ENCODE measurements around the gene AFDN. TPM values are rescaled to one million over a fixed set of nuclear protein-coding genes. Genes with fewer than 3 reads are reported as not detected.

AFDN gene
- total RNA-seq, 2 donors from 2014 or later: 214 to 239 TPM

- no peak for TF ChIP-seq CTCF (conservative IDR thresholded peaks at IDR 0.05)
- peaks cover 40% of the 10 kb centered on the region for H3K9me3 Mint-ChIP-seq
- H3K27ac Mint-ChIP-seq: no peak overlapping the region
- H3K36me3 Mint-ChIP-seq (ENCODE audit: low read depth): peaks cover 16% of the 10 kb centered on the region
- Histone ChIP-seq H3K9me3 (ENCODE audit: control insufficient read depth, low read length) (peaks cover 47% of the 10 kb centered on the region), H3K36me3 (ENCODE audit: control insufficient read depth, insufficient read depth, low read length) (no peaks in the 10 kb centered on the region), H3K27me3 (ENCODE audit: control insufficient read depth, insufficient read depth, low read length, poor library complexity, severe bottlenecking) (no peaks in the 10 kb centered on the region), H3K9ac (ENCODE audit: extremely low read depth, low read length, poor library complexity, severe bottlenecking) (peak overlapping the region; percentile 18), H3K4me1 (ENCODE audit: control insufficient read depth, insufficient read depth, low read length) (peaks cover 13% of the 10 kb centered on the region), H3K4me3 (ENCODE audit: low read length) (peak overlapping the region; percentile 59), H3K27ac (ENCODE audit: low read depth, low read length) (peak overlapping the region; percentile 69)
- DNase-seq: no peak
- H3K27me3 Mint-ChIP-seq (ENCODE audit: insufficient read depth): no peaks in the 10 kb centered on the region
- H3K4me3 Mint-ChIP-seq: no peak overlapping the region
- H3K4me1 Mint-ChIP-seq: peaks cover 14% of the 10 kb centered on the region
- WGBS, 2 experiments (ENCODE audit: insufficient coverage in 1 of 2, insufficient read length in 1 of 2): 89 to 90% methylated on average over 7 to 12 of the region's 12 CpGs
Measured at GRCh38 chr6:167979436-167980139, 152.9 kb downstream of the AFDN start.

- no peak for DNase-seq
- peaks cover 14% of the 10 kb centered on the region for H3K4me1 Mint-ChIP-seq
- TF ChIP-seq CTCF (conservative IDR thresholded peaks at IDR 0.05): no peak
- peak overlapping the region; percentile 64 for H3K4me3 ChIP-seq (ENCODE audit: low read length)
- H3K9me3 Mint-ChIP-seq: peaks cover 37% of the 10 kb centered on the region
- H3K4me1 ChIP-seq (ENCODE audit: control insufficient read depth, insufficient read depth, low read length): peaks cover 13% of the 10 kb centered on the region
- no peak overlapping the region for H3K27ac ChIP-seq (ENCODE audit: low read depth, low read length)
- H3K9me3 ChIP-seq (ENCODE audit: control insufficient read depth, low read length): peaks cover 49% of the 10 kb centered on the region
- no peak overlapping the region for H3K9ac ChIP-seq (ENCODE audit: extremely low read depth, low read length, poor library complexity, severe bottlenecking)
- no peak overlapping the region for H3K27ac Mint-ChIP-seq
- no peaks in the 10 kb centered on the region for H3K27me3 Mint-ChIP-seq (ENCODE audit: insufficient read depth)
- no peaks in the 10 kb centered on the region for H3K36me3 ChIP-seq (ENCODE audit: control insufficient read depth, insufficient read depth, low read length)
- WGBS, 2 experiments (ENCODE audit: insufficient coverage in 1 of 2, insufficient read length in 1 of 2): 94 to 100% methylated on average over 1 to 3 of the region's 3 CpGs
- H3K4me3 Mint-ChIP-seq: no peak overlapping the region
- H3K27me3 ChIP-seq (ENCODE audit: control insufficient read depth, insufficient read depth, low read length, poor library complexity, severe bottlenecking): no peaks in the 10 kb centered on the region
- peaks cover 12% of the 10 kb centered on the region for H3K36me3 Mint-ChIP-seq (ENCODE audit: low read depth)
Measured at GRCh38 chr6:167980911-167981580, 154.3 kb downstream of the AFDN start.

GRCh38 chr6:167981916-167982462 lies 155.3 kb downstream of the AFDN start:
- Histone ChIP-seq H3K9me3 (ENCODE audit: control insufficient read depth, low read length) (peaks cover 49% of the 10 kb centered on the region), H3K9ac (ENCODE audit: extremely low read depth, low read length, poor library complexity, severe bottlenecking) (no peak overlapping the region), H3K36me3 (ENCODE audit: control insufficient read depth, insufficient read depth, low read length) (no peaks in the 10 kb centered on the region), H3K27me3 (ENCODE audit: control insufficient read depth, insufficient read depth, low read length, poor library complexity, severe bottlenecking) (no peaks in the 10 kb centered on the region), H3K4me3 (ENCODE audit: low read length) (peak overlapping the region; percentile 4), H3K27ac (ENCODE audit: low read depth, low read length) (no peak overlapping the region), H3K4me1 (ENCODE audit: control insufficient read depth, insufficient read depth, low read length) (peaks cover 13% of the 10 kb centered on the region)
- H3K27me3 Mint-ChIP-seq (ENCODE audit: insufficient read depth): no peaks in the 10 kb centered on the region
- H3K4me3 Mint-ChIP-seq: no peak overlapping the region
- H3K9me3 Mint-ChIP-seq: peaks cover 36% of the 10 kb centered on the region
- peaks cover 12% of the 10 kb centered on the region for H3K36me3 Mint-ChIP-seq (ENCODE audit: low read depth)
- H3K27ac Mint-ChIP-seq: no peak overlapping the region
- peaks cover 14% of the 10 kb centered on the region for H3K4me1 Mint-ChIP-seq
- TF ChIP-seq CTCF (conservative IDR thresholded peaks at IDR 0.05): no peak
- WGBS, 2 experiments (ENCODE audit: insufficient coverage in 1 of 2, insufficient read length in 1 of 2): 93 to 95% methylated on average over 6 to 7 of the region's 7 CpGs
- DNase-seq: no peak

Measured in endodermal cell (in vitro differentiated cells).